ENCODE measurements around the gene DNAJB6. TPM values are rescaled to one million over a fixed set of nuclear protein-coding genes. Genes with fewer than 3 reads are reported as not detected.

The DNAJB6 gene
- total and polyA plus RNA-seq, 8 donors: 48.7 to 233 (median 65.4) TPM

- 72 to 81% (median 76%) methylated on average over 13 of the region's 13 CpGs for WGBS, 5 donors
- H3K27me3 ChIP-seq: peaks cover 0 to 19% (median 0%) of the 10 kb centered on the region in 3 donors
- peaks cover 0 to 9% (median 4%) of the 10 kb centered on the region in 4 donors for H3K4me1 ChIP-seq
- H3K9me3 ChIP-seq: no peaks in the 10 kb centered on the region
- TF ChIP-seq CTCF (IDR thresholded peaks at IDR 0.05) (no peak), POLR2AphosphoS5 (IDR thresholded peaks at IDR 0.05) (no peak), POLR2A (IDR thresholded peaks at IDR 0.05) (no peak), EP300 (IDR thresholded peaks at IDR 0.05) (no peak)
- intact Hi-C loops (cut with DNase I; ENCODE audit: low total_unique reads): no loop called here
- DNase-seq: no peak
- no peaks in the 10 kb centered on the region for H3K36me3 ChIP-seq
- H3K4me3 ChIP-seq: no peak overlapping the region
- H3K27ac ChIP-seq: no peak overlapping the region
These were observed 39.6 kb upstream of the DNAJB6 start for GRCh38 chr7:157297185-157297584.

GRCh38 chr7:157299317-157299612, 37.5 kb upstream of the DNAJB6 start:
- intact Hi-C loops (cut with DNase I; ENCODE audit: low total_unique reads): no loop called here
- Histone ChIP-seq H3K9me3 (no peaks in the 10 kb centered on the region), H3K27ac (no peak overlapping the region), H3K27me3 (peaks cover 0 to 9% (median 0%) of the 10 kb centered on the region in 3 donors), H3K4me3 (no peak overlapping the region), H3K36me3 (no peaks in the 10 kb centered on the region), H3K4me1 (peaks cover 0 to 3% (median 0%) of the 10 kb centered on the region in 4 donors)
- WGBS, 5 donors: 84 to 100% (median 91%) methylated on average over 3 of the region's 3 CpGs
- TF ChIP-seq POLR2AphosphoS5 (IDR thresholded peaks at IDR 0.05) (no peak), EP300 (IDR thresholded peaks at IDR 0.05) (no peak), POLR2A (IDR thresholded peaks at IDR 0.05) (no peak)
- DNase-seq: no peak

- no peaks in the 10 kb centered on the region for H3K36me3 ChIP-seq
- intact Hi-C loops (cut with DNase I; ENCODE audit: low total_unique reads): no loop called here
- peaks cover 0 to 9% (median 0%) of the 10 kb centered on the region in 3 donors for H3K27me3 ChIP-seq
- TF ChIP-seq EP300 (IDR thresholded peaks at IDR 0.05) (no peak), POLR2AphosphoS5 (IDR thresholded peaks at IDR 0.05) (no peak), CTCF (IDR thresholded peaks at IDR 0.05) (no peak), POLR2A (IDR thresholded peaks at IDR 0.05) (no peak)
- H3K4me3 ChIP-seq: no peak overlapping the region
- no peaks in the 10 kb centered on the region for H3K9me3 ChIP-seq
- peaks cover 0 to 3% (median 0%) of the 10 kb centered on the region in 4 donors for H3K4me1 ChIP-seq
- 60 to 72% (median 67%) methylated on average over 14 to 37 of the region's 37 CpGs for WGBS, 5 donors
- no peak overlapping the region for H3K27ac ChIP-seq
- DNase-seq: no peak
These were observed 37.0 kb upstream of the DNAJB6 start for GRCh38 chr7:157299613-157300368.

GRCh38 chr7:157300369-157300825, 36.4 kb upstream of the DNAJB6 start:
- Histone ChIP-seq H3K27me3 (peaks cover 0 to 9% (median 0%) of the 10 kb centered on the region in 3 donors), H3K9me3 (no peaks in the 10 kb centered on the region), H3K27ac (no peak overlapping the region), H3K36me3 (no peaks in the 10 kb centered on the region), H3K4me1 (peaks cover 0 to 3% (median 0%) of the 10 kb centered on the region in 4 donors), H3K4me3 (no peak overlapping the region)
- no peak for DNase-seq
- TF ChIP-seq POLR2AphosphoS5 (IDR thresholded peaks at IDR 0.05): no peak
- intact Hi-C loops (cut with DNase I; ENCODE audit: low total_unique reads): no loop called here
- WGBS, 5 donors: 70 to 79% (median 79%) methylated on average over 24 to 29 of the region's 29 CpGs

DNA sequence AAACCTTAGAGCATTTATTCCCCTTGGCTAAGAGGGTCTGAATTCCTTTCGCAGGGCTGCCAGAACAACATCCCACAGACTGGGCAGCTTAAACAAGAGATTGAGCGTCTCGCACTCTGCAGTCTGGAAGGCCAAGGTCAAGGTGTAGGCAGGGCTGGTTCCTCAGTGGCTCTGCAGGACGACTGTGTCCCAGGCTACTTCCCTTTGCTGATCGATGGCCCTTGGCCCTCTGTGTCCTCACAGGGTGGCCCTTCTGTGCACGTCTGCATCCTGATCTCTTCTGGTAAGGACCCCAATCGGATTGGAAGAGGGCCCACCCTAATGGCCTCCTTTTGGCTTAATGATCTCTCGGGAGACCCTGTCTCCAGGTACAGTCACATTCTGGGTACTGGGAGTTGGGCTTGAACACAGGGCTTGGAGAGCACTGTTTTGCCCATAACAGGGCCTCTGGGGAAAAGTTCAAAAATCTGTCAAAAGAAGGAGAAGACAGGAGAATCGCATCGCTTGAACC, 35.1 kb upstream of the DNAJB6 start:
- H3K36me3 ChIP-seq: no peaks in the 10 kb centered on the region
- H3K27ac ChIP-seq: peak overlapping the region in 4 of 5 donors; percentile 31 to 64 (median 56)
- no peak for DNase-seq
- 63 to 89% (median 74%) methylated on average over 6 to 10 of the region's 10 CpGs for WGBS, 5 donors
- intact Hi-C loops (cut with DNase I; ENCODE audit: low total_unique reads): no loop called here
- no peak for TF ChIP-seq CTCF (IDR thresholded peaks at IDR 0.05)
- TF ChIP-seq POLR2A (IDR thresholded peaks at IDR 0.05): no peak
- H3K4me3 ChIP-seq: no peak overlapping the region
- peaks cover 0 to 3% (median 0%) of the 10 kb centered on the region in 4 donors for H3K4me1 ChIP-seq
- no peaks in the 10 kb centered on the region for H3K9me3 ChIP-seq
- peaks cover 0 to 9% (median 0%) of the 10 kb centered on the region in 3 donors for H3K27me3 ChIP-seq

All from stomach (tissue), 9 donors.